GM18526 (cell line): ENCODE results near the gene FOXL1.

Experiments used
- POLR2A ChIP-seq: IDR thresholded peaks from 3 replicates; pipeline ENCODE4 v1.6.1; 2011; ENCODE audit not compliant: insufficient read length; ENCODE audit errors: extremely low read depth

The FOXL1 gene

GRCh38 chr16:86559802-86560305, 18.5 kb upstream of the FOXL1 start:
- TF ChIP-seq POLR2A, result no peak

GRCh38 chr16:86562356-86562755, 16.0 kb upstream of the FOXL1 start:
- no peak for TF ChIP-seq POLR2A

- no peak for TF ChIP-seq POLR2A
Observed at GRCh38 chr16:86563469-86564345, 14.6 kb upstream of the FOXL1 start.

GRCh38 chr16:86565181-86565631, 13.1 kb upstream of the FOXL1 start:
- no peak for TF ChIP-seq POLR2A

- TF ChIP-seq POLR2A, result no peak
Observed at GRCh38 chr16:86565644-86566511, 12.5 kb upstream of the FOXL1 start.

GRCh38 chr16:86566601-86566965, 11.8 kb upstream of the FOXL1 start, which contains the start of gene FOXC2:
Gene FOXC2, plus strand, starts transcription at chr16:86566829. Its CDS starts 507 bp downstream, at chr16:86567336.
- TF ChIP-seq POLR2A, result no peak

GRCh38 chr16:86566966-86567700, 11.2 kb upstream of the FOXL1 start:
- no peak for TF ChIP-seq POLR2A

- TF ChIP-seq POLR2A, result no peak
Observed at GRCh38 chr16:86567701-86568581, 10.4 kb upstream of the FOXL1 start.

- no peak for TF ChIP-seq POLR2A
Observed at GRCh38 chr16:86568677-86569623, 9.4 kb upstream of the FOXL1 start.

- TF ChIP-seq POLR2A, result no peak
Observed at GRCh38 chr16:86569701-86570447, 8.5 kb upstream of the FOXL1 start.

- TF ChIP-seq POLR2A, result no peak
Observed at GRCh38 chr16:86570558-86571529, 7.5 kb upstream of the FOXL1 start.

- TF ChIP-seq POLR2A, result no peak
Observed at GRCh38 chr16:86571530-86571915, 6.8 kb upstream of the FOXL1 start.
